Kidney glomerular epithelial cell (primary cell): ENCODE measurements around the gene ARAP2.

Source experiments
- DNase-seq: peaks from one replicate; lab custom pipeline; 2025; lab: John Stamatoyannopoulos, UW

ARAP2 gene

DNA sequence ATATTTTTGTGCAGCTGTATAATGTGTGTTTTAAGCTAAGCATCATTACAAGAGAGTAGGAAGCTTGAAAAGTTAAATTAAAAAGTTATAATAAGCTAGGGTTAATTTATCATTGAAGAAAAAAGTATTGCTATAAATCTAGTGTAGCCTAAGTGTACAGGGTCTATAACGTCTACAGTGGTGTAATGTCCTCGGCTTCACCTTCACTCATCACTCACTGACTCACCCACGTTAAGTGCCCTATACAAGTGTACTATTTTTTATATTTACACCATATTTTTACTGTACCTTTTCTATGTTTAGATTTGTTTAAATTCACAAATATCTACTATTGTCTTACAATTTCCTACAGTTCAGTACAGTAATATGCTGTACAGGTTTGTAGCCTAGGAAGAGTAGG, 23.5 kb downstream of the ARAP2 start:
- DNase-seq = no peak

DNA sequence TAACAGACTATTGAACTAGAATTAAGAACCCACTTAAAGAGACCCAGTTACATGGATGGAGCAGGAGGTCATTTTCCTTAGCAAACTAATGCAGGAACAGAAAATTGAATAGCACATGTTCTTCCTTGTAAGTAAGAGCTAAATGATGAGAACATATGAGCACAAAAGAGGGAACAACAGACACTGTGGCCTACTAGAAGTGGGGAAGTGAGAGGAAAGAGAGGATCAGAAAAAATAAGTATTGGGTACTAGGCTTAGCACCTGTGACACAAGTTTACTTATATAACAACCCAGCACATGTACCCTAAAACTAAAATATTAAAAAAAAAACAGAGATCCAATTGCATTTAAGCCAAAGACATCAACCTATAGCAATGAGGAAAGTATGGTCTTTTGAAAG, 26.2 kb downstream of the ARAP2 start:
- DNase-seq = no peak

- no peak for DNase-seq
Measured at GRCh38 chr4:36215627-36216026, 28.7 kb downstream of the ARAP2 start.

DNA sequence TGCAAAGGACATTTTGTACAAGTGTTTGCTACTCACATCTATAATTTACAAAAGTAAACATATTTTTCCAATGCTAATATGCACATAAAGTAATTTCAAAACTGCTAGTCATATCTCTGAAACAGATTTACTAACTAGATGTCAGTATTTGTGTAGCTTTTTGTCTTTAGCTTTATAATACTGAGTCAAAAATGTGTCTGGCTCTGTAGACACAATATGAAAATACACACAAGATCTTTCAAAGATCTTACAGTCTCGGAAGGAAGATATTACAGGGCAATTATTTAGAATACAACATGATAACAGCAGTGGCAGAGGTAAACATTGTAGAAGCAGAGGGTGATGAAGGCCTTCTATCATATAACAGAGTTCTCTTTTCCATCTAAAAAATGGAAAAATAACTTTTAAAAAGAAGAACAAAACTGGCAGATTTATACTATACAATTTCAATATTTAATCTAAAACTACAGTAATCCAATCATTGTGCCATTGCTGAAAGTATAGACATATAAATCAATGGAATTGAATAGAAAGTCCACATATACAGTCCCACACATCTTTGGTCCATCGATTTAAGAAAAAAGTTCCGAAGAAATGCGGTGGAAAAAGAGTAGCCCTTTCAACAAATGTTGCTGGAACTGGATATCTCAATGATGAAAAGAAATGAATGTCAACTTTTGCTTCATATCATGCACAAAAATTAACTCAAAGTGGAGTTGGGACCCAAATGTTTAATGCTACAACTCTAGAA, 29.4 kb downstream of the ARAP2 start:
- no peak for DNase-seq

DNA sequence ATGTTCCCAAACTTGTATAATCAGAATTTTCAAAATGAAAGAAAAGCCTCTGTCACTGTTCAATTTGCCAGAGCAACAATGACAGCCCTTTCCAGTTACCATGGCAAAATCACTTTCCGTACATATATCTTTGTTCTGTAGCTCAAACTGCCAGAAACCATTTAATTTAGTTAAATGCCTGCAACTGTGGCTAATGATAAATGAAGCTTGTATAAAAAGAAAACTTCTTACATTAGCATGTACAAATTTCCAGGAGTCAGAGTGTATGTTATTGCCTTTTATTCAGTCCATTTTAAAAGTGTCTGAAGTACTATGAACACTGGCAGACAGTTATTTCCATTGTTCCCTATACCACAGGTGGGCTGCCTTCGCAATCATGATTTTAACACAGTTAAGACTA, 30.3 kb downstream of the ARAP2 start:
- DNase-seq = no peak

DNA sequence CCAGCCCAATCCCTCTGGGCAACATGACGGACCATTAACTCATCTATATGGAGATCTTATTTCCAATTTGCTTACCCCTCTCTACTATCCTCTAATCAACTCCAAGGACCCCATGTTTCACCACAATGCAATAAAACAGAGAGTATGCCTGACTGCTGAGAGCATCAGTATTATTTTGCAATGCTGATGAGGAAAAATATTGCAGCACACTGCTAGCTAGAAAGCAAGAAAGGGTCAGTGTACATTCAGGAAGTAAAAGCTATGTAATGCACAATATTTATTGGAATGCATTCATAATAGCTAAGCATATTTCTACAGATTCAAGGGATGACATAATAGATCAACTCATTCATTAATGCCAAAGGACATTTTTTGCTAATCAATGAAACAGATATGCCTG, 33.2 kb downstream of the ARAP2 start:
- DNase-seq = no peak

GRCh38 chr4:36209941-36210649, 34.2 kb downstream of the ARAP2 start:
- no peak for DNase-seq

DNA sequence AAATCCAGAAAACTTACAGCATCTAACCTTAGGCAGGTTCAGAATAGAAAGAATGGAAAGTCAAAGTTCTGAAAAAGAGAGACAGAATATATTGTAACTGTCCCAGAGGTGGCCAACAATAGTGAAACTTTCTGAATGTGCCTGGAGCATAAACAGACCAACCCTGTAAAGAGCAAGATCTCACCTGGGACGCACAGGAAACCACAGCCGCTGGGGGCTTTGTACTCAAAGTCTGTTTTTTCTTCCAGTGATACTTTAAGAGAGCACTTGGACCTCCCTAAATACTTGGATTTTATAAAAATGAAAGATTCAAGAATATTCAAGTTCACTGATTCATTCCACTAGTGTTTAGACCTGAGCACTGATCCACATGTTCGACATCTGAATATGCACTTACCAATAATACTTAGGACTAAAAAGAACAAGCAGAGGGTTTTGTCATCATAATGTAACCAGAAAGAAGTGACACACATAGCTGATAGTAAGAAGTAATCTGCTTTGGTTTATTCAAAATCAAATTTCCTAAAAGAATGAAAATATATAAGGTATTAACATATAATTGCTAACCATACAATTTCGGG, 35.3 kb downstream of the ARAP2 start:
- no peak for DNase-seq

- DNase-seq = no peak
Measured at GRCh38 chr4:36207831-36208520, 36.3 kb downstream of the ARAP2 start.

DNA sequence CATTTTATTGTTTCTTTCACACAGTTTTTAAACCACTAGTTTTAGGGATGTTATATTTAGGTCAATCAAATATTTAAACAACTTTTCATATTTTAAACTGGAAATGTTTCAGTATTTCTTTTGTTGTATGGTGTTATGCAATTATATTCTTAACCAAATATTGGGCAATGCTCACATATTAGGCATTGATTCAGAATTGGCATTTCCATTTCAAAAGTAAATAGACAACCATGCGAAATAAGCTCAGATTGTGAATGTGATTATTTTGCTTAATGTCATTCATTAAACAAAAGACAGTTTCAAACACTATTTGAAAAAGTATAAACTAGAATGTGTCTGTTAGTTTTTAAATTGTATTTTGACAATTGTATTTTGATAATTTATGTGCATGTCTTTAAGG, 36.9 kb downstream of the ARAP2 start:
- DNase-seq = no peak

DNA sequence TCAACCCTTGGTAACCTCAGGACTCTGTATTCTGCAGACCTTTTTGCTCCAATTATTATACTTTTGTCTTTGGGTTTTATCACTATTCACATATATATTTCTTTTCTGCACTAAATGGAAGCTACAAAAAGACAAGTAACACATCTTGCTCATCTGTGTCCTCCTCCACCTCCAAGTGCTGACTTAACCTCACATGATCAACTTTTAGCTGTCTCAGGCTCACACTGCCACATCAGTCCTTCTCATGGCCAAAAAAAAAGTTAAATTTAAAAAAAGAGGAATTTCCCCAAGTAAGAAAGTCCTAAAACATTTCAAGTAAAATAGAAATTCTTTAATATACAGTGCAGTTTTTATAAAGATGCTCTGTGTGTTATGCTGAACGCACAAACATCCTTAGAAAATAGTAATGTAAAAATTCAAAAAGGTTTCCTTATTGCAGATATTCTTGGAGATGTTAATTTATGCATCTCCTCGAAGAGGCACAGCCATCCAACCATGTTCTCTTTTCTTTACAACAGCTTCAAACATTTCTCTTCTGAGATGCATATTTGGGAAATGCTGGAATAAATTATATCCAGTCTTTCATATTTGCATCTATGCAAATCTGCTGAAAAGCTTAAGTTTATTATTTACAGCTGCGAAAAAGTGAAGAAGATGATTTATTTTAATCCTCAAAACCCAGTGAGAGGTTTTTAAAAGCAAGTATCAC, 37.6 kb downstream of the ARAP2 start:
- DNase-seq = no peak

DNA sequence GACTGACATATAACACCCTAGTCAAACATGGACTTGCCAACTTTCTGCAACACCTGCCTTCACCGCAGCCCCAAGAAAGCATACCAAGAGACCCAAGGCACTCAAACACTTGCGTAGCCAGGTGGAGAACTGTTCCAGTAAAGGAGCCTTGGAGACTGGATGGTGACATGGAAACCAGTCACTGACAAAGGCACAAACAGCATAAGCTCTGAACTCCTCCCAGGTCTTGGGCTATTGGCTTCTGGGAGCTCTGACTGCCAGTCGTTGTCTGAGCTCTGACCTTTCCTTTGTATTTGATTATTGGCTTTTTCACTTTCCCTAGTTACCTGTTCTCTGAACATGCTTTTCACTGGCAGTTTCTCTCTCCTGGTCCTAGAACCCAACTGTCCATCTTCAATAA, 38.3 kb downstream of the ARAP2 start:
- DNase-seq = no peak

DNA sequence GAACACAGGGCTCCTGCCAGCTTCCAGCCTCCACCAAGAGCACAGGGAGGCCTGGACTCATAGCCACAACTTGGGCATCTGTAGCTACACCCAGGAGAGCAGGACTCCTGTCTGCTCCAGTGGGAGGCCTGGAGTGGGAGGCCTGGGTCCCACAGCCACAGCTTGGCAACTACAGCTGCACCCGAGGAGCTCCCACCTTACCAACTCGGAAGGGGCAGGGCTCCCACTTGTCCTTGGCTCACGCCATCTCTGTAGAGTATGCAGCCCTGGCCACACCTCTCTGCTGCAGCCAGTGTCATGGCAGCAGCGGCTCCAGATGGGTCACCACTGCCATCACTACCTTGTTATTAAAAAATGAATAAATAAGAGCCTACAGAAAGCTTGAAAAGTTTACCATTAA, 45.5 kb downstream of the ARAP2 start:
- no peak for DNase-seq

- no peak for DNase-seq
Measured at GRCh38 chr4:36198068-36198808, 46.1 kb downstream of the ARAP2 start.

GRCh38 chr4:36197501-36197900, 46.8 kb downstream of the ARAP2 start:
- DNase-seq = no peak

GRCh38 chr4:36196145-36196913, 48.0 kb downstream of the ARAP2 start:
- no peak for DNase-seq

- no peak for DNase-seq
Measured at GRCh38 chr4:36192922-36193321, 51.4 kb downstream of the ARAP2 start.

DNA sequence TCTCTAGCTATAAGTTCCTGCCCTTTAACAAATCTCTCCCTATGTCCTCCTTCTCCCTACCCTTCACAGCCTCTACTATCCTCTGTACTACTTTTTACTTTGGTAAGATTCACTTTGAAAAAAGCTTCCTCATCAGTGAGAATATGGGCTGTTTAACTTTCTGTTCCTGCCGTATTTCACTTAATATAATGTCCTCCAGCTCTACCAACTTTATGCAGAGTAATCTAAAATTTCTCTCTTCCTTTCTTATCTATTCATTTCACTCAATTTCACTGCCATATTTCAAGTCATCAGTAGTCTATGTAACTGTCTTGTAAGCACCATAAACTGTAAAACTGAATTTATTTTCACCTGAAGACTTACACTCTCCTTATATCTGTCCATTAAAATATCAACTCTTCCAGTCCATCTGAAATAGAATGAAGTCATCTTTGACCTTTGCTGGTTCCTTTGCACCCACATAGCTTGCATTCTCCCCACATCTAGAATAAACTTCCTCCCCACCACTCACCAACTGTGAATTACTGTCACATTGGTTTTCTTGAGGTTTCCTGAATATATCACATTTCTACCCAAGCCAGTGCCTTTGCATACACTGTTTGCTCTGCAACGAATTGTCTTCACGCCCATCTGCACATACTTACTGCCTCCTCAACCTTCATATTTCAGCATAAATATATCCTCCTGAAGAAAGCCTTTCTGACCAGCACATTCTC, 54.6 kb downstream of the ARAP2 start:
- no peak for DNase-seq

GRCh38 chr4:36187723-36188333, 56.5 kb downstream of the ARAP2 start:
- DNase-seq = no peak
